Heart left ventricle (tissue), 16 donors: ENCODE measurements around the gene RNF111. TPM values are rescaled to one million over a fixed set of nuclear protein-coding genes. Genes with fewer than 3 reads are reported as not detected.

Experiments
- ATAC-seq, 4 donors: fragments of 200-7000 bp; cut with Tn5 transposase; one replicate each; pipeline ENCODE4 v1.9.1; 2020 to 2022; ENCODE audit warnings: moderate library complexity in 4 of 4, mild to moderate bottlenecking in 3 of 4, moderate number of reproducible peaks in 1 of 4
- DNase-seq, 5 donors: peaks; one replicate each; pipeline ENCODE4 v3.0.0-alpha.2; 2020
- H3K27ac ChIP-seq, 12 donors: fragments of 200-600 bp; sonication (generic) in 4 of 12; one replicate each; pipeline versions ENCODE4 v1.5.0 to v1.8.0; 2016 to 2022; ENCODE audit warnings: mild to moderate bottlenecking in 2 of 12
- H3K27me3 ChIP-seq, 9 donors: fragments of 200-600 bp; sonication (generic) in 2 of 9; one replicate each; pipeline versions ENCODE4 v1.5.1 to v1.8.0; 2016 to 2022; ENCODE audit warnings: mild to moderate bottlenecking in 3 of 9
- H3K36me3 ChIP-seq, 9 donors: fragments of 200-600 bp; sonication (generic) in 2 of 9; one replicate each; pipeline versions ENCODE4 v1.5.0 to v1.8.0; 2018 to 2022; ENCODE audit warnings: mild to moderate bottlenecking in 2 of 9
- H3K4me1 ChIP-seq, 12 donors: fragments of 200-600 bp; sonication (generic) in 4 of 12; one replicate each; pipeline versions ENCODE4 v1.5.0 to v1.8.0; 2016 to 2022; ENCODE audit warnings: mild to moderate bottlenecking in 3 of 12
- H3K4me3 ChIP-seq, 12 donors: fragments of 200-600 bp; sonication (generic) in 4 of 12; one replicate each; pipeline versions ENCODE4 v1.5.0 to v1.8.0; 2017 to 2022; ENCODE audit warnings: mild to moderate bottlenecking in 9 of 12, moderate library complexity in 4 of 12
- H3K9me3 ChIP-seq, 12 donors: fragments of 200-600 bp; sonication (generic) in 4 of 12; one replicate each; pipeline versions ENCODE4 v1.5.0 to v1.8.0; 2016 to 2022; ENCODE audit warnings: mild to moderate bottlenecking in 1 of 12
- POLR2A ChIP-seq, 2 donors: fragments of 450-650 bp; IDR thresholded peaks; one replicate each; pipeline ENCODE4 v1.6.1; 2017; ENCODE audit warnings: antibody characterized with exemption in 2 of 2, mild to moderate bottlenecking in 2 of 2, moderate library complexity in 2 of 2
- WGBS, 4 donors: extraction: QIAGEN DNeasy Blood & Tissue Kit in 2 of 4; methylation state at CpG; one replicate each; pipeline versions ENCODE4 v1.1.5 to v1.1.7; 2013 to 2018; 5-methylcytosine and 5-hydroxymethylcytosine counted together
- intact Hi-C, 10 donors: fragments of 100-400 bp; cut with DNase I; formaldehyde crosslinking; loops; one replicate each; pipeline versions ENCODE4 v1.11.1 to v1.14.2; 2022
- polyA plus RNA-seq, 2 donors: library from polyadenylated mRNA; stranded (reverse); fragments of 200-250 nt; gene quantifications; one replicate each; pipeline ENCODE4 v1.2.3, GENCODE V29; 2013
- total RNA-seq, 9 donors: library from RNA; depleted of rRNA in 2 of 9; stranded (reverse); fragments of >200 nt in 2 of 9; fragmentation: NEBNext Ultra II Directional in 3 of 9; extraction: Animal tissue kit (Norgen Biotek cat#: 25700) in 3 of 9; gene quantifications; one replicate each; pipeline versions ENCODE4 v1.1.0 to v1.2.4, GENCODE V29; 2016 to 2023
- TF ChIP-seq, protein P1 (sequence below), 12 donors: fragments of 200-600 bp; sonication (generic) in 4 of 12; IDR thresholded peaks; one replicate each; pipeline versions ENCODE4 v1.5.0 to v1.8.0; 2018 to 2022; ENCODE audit warnings: antibody characterized with exemption in 12 of 12, mild to moderate bottlenecking in 5 of 12
- donor health status: ischemic (EF 13 %, LVEDD 7.1; RV severe dilation, severe dysfunction).
- donor health status: healthy with polysubstance abuse.
- donor health status: DM: no; HTN: yes; CAD: no.
- donor health status: DM: no; HTN: no; CAD: no.
- donor health status: ischemic (EF 25% LVEDD 6.9; RV normal size, moderate dysfunction).
- donor health status: ischemic (EF 25% LVEDD 5.7; RV mildly dilated, moderate dysfunction).
- donor health status: healthy.
- donor health status: DM: yes; HTN: yes; CAD: no.
- donor health status: ischemic (EF 35%, LVEDD 5.7; RV mildly dilated, moderate dysfunction).
- donor health status: nonischemic (EF 11% LVEDD 7.7; RV severe dilation, severe dysfunction).
- donor health status: DM: yes; HTN: yes; CAD: no.
- donor health status: PGD.
- donor health status: ischemic (EF 29% LVEDD 5.4; RV normal size, mild dysfunction).
- donor health status: nonischemic (EF 23%, LVEDD 6.1; RV moderate dilation, normal function).

RNF111 gene
- total and polyA plus RNA-seq, 11 donors = 5.9 to 29.1 (median 18.8) TPM

DNA sequence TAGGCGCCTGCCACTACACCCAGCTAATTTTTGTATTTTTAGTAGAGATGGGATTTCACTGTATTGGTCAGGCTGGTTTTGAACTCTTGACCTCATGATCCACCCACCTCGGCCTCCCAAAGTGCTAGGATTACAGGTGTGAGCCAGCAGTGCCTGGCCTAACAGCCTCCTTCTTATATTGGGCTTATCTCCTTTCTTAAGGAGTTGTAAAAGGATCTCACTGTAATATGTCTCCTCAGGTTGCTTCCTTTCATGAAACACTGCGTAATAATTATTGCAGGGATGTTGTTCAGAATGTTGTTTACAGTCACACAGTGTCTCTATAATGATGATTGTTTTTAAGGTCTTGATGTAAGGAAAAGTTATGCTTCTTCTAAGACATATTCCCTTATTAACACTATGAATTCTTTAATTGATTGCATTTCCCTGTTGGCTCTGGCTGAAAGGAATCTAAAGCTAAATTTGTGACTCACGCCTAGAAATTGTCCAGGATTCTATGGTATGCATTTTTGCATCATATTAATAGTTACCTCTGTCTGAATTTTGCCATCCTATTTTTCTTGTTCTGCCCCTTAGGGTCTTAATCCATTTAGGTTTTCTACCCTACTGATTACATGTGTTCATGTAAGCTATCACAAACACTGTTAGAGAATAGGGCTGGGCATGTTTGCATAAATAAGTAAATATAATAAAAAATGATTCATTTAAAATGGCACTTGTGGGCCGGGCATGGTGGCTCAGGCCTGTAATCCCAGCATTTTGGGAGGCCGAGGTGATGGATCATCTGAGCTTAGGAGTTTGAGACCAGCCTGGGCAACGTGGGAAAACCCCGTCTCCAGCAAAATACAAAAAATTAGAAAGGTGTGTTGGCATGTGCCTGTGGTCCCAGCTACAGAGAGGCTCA, 24.5 kb upstream of the RNF111 start:
- Histone ChIP-seq H3K36me3 (no peaks in the 10 kb centered on the region), H3K4me1 (no peaks in the 10 kb centered on the region), H3K27me3 (no peaks in the 10 kb centered on the region), H3K4me3 (no peak overlapping the region), H3K27ac (no peak overlapping the region), H3K9me3 (no peaks in the 10 kb centered on the region)
- intact Hi-C loops = loop anchor here in 1 of 10 donors (5.0 kb wide), 1 partner anchor 539 kb away; no protein-coding TSS in a partner anchor
- no peak for TF ChIP-seq POLR2A (IDR thresholded peaks at IDR 0.05)
- TF ChIP-seq, protein P1, sequence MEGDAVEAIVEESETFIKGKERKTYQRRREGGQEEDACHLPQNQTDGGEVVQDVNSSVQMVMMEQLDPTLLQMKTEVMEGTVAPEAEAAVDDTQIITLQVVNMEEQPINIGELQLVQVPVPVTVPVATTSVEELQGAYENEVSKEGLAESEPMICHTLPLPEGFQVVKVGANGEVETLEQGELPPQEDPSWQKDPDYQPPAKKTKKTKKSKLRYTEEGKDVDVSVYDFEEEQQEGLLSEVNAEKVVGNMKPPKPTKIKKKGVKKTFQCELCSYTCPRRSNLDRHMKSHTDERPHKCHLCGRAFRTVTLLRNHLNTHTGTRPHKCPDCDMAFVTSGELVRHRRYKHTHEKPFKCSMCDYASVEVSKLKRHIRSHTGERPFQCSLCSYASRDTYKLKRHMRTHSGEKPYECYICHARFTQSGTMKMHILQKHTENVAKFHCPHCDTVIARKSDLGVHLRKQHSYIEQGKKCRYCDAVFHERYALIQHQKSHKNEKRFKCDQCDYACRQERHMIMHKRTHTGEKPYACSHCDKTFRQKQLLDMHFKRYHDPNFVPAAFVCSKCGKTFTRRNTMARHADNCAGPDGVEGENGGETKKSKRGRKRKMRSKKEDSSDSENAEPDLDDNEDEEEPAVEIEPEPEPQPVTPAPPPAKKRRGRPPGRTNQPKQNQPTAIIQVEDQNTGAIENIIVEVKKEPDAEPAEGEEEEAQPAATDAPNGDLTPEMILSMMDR (IDR thresholded peaks at IDR 0.05) = no peak
- DNase-seq = no peak
- WGBS, 4 donors = 91 to 92% (median 92%) methylated on average over 8 of the region's 8 CpGs
- no peak for ATAC-seq

GRCh38 chr15:58966698-58967097, 20.8 kb upstream of the RNF111 start:
- DNase-seq (no peak), ATAC-seq (no peak)
- Histone ChIP-seq H3K9me3 (no peaks in the 10 kb centered on the region), H3K4me3 (no peak overlapping the region), H3K4me1 (no peaks in the 10 kb centered on the region), H3K27me3 (peaks cover 0 to 3% (median 0%) of the 10 kb centered on the region in 9 donors), H3K36me3 (no peaks in the 10 kb centered on the region), H3K27ac (no peak overlapping the region)
- intact Hi-C loops = no loop called here
- TF ChIP-seq, protein P1 (IDR thresholded peaks at IDR 0.05) = no peak
- TF ChIP-seq POLR2A (IDR thresholded peaks at IDR 0.05) = no peak
- WGBS, 4 donors = 80 to 87% (median 86%) methylated on average over 3 of the region's 3 CpGs

- peaks cover 0 to 7% (median 0%) of the 10 kb centered on the region in 9 donors for H3K27me3 ChIP-seq
- H3K4me3 ChIP-seq = no peak overlapping the region
- intact Hi-C loops = no loop called here
- H3K27ac ChIP-seq = no peak overlapping the region
- TF ChIP-seq, protein P1 (IDR thresholded peaks at IDR 0.05) = no peak
- TF ChIP-seq POLR2A (IDR thresholded peaks at IDR 0.05) = no peak
- no peaks in the 10 kb centered on the region for H3K4me1 ChIP-seq
- H3K9me3 ChIP-seq = no peaks in the 10 kb centered on the region
- DNase-seq (no peak), ATAC-seq (no peak)
- H3K36me3 ChIP-seq = no peaks in the 10 kb centered on the region
- 87 to 93% (median 88%) methylated on average over 2 of the region's 2 CpGs for WGBS, 4 donors
Measured at GRCh38 chr15:58967479-58967878, 20.0 kb upstream of the RNF111 start.

GRCh38 chr15:58977887-58978286, 9.6 kb upstream of the RNF111 start:
- Histone ChIP-seq H3K4me1 (peaks cover 0 to 53% (median 0%) of the 10 kb centered on the region in 12 donors), H3K9me3 (no peaks in the 10 kb centered on the region), H3K27me3 (no peaks in the 10 kb centered on the region), H3K4me3 (no peak overlapping the region), H3K27ac (no peak overlapping the region), H3K36me3 (no peaks in the 10 kb centered on the region)
- TF ChIP-seq POLR2A (IDR thresholded peaks at IDR 0.05) = no peak
- TF ChIP-seq, protein P1 (IDR thresholded peaks at IDR 0.05) = no peak
- intact Hi-C loops = loop anchor here in 2 of 10 donors (5.0 to 10.0 kb wide), 2 partner anchors 167 to 529 kb away; no protein-coding TSS in a partner anchor
- no peak for DNase-seq
- no peak for ATAC-seq
